Suppressor macrophage treated with lipopolysaccharide for 1 hour (primary cell): ENCODE measurements around the gene ASIC2.

Experiments used
- DNase-seq, 3 donors: peaks; one replicate each; pipeline ENCODE4 v3.0.0-alpha.2; 2020 to 2022

Gene ASIC2

DNA sequence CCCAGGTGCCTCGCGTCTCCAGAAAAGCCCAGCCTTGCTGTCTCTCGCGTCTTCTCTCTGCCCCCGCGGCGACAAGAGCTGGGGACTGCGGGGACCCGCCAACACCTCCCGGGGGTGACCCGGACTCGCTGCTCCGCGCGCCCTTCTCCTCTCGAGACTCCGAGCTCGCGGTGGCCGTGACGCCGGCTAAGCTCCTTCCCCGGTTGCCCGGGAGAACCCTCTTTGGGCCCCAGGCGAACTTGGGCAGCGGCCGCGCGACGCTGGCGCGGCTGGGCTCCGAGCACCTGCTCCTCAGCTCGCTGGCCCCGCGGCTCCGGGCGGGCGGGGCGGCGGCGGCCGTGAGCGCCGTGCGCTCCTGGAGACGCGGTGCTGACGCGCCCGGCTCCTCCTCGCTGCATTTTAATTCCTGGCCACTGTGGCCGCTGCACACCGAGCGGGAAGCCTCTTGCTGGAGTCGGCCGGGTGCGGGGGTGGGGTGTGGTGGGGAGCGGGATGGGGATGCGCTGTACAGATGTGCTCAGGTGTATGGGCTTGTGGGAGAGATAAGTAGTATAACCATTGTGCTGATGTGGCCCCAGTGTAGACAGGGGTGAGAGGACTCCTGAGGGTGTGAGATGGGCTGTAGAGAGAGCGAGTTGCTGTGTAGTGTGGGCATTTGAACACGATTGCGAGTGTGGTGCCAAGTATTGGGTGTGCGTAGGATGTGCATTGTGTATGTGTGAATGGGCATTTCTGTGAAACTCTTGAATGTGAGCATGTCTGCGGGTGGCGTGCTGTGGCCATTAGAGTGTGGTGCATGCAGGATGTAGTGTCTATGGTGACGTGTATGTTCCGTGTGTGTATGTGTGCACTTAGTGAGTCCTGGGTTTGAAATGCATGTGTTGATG, at the start of gene ASIC2:
Gene ASIC2, minus strand, starts transcription at position 315 of the 887 bp plus-strand sequence.
- no peak for DNase-seq

DNA sequence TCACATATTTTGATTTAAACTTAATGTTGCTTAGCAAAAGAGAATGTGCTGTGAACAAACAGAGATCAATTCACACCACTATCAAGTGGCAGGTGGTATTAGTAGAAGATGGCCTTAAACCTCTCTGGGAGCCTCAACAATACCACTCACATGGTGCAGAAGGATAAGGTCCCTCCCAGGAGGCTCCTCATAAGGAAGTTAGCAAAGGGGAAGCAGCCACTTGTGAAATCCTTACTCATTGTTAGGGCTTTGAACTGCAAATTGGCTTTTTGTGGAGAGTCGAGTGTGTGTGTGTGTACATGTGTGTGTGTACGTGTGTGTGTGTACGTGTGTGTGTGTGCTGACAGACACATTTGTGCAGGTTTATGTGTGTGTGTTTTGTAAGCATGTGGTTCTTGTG, 48.9 kb upstream of the ASIC2 start:
- peak; percentile 33 to 57 (median 39) for DNase-seq

DNA sequence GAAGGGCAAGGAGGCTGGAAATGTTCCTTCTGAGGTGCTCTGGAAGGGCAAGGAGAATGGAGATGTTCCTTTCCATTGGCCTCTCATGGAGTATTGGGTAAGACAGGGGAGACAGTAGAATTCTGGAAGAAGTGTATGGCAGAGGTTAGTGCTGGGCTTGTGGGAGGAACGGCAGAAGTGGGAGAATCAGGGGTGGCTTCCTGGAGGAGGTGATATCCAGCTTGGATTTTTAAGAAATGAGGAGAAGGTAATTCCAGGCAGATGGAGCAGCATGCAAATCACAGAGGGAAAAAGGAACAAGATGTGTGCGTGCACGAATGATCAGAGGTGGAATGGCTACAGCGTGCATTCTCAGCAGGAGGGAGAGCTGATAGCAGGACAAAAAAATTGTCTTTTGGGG, 45.1 kb upstream of the ASIC2 start:
- no peak for DNase-seq

DNA sequence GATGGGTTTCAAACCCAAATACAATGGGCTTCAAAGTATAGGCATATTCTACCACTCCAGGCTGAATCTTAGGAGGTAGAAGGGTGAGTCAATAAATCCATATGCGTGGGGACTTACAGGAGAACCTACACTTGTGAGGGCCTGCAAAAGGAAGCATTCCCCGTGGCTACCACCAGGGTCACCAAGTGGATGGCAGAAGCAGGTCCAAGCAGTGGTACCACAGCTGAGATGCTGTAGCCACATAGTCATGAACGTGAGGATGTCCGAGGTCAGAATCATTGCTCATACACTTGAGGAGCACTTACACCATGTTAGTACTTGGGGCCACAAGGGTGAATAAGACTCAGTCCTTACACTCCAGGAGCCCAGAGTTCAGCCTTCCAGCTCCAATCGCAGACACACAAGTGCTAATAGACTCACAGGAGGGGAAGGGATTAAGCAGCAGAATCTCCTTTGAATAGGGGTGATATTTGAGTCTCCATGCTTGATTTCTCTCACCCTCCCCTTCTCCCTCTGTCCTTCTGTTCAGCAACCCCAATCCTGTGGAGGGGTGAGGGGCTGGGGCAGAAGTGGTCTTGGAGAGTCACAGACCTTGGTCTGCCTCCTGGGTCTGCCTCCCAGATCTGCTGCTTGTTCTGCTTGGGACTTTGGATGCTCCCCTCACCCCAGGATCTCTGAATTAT, 42.5 kb upstream of the ASIC2 start:
- DNase-seq = no peak

DNA sequence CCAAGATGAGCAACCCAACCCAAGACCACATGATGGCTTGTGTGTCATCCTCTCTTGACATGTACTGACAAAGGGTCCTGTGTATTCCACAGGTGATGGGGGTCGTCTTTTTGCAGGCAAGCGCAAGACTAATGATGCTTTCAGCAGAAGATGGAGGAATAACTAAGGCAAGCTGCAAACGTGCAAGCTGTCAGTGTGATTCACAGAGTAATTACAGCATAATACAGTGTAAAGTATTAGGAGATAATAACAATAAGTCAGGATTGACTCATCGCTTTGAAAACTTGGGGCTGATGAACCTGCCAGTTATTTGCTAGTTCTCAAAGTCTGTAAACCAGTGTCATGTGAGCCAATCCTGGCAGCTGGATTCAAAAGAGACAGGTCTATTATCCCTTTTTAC, 41.6 kb upstream of the ASIC2 start:
- no peak for DNase-seq

DNA sequence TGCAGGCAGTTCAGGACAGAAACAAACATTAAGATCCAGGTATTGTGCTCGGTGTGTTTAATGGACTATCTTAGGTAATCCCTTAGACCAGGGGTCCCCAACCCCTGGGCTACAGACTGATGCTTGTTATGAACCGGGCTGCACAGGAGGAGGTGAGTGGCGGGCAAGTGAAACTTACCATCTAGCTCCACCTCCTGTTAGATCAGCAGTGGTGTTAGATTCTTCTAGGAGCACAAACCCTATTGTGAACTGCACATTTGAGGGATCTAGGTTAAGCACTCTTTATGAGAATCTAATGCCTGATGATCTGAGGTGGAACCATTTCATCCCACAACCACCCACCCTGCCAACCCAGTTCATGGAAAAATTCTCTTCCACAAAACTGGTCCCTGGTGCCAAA, 37.8 kb upstream of the ASIC2 start:
- DNase-seq = no peak

DNA sequence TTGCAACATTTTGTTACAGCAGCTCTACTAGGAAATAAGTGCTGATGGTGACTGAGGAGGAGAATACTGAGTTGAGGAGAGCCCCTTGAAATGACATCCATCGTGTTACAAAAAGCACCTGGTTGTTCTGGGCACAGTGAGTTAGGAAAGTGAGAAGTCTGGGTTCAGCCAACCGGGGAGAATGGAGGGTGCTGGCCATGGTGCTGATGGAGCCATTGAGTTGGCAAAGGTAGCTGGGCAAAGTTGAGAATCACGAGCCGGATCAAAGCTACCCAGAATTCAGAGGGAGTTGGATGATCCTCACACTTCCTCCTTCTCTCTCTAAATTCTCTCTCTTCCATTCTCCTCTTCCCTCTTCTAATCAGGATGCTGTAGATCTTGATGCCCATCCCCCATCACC, 35.0 kb upstream of the ASIC2 start:
- DNase-seq = no peak

DNA sequence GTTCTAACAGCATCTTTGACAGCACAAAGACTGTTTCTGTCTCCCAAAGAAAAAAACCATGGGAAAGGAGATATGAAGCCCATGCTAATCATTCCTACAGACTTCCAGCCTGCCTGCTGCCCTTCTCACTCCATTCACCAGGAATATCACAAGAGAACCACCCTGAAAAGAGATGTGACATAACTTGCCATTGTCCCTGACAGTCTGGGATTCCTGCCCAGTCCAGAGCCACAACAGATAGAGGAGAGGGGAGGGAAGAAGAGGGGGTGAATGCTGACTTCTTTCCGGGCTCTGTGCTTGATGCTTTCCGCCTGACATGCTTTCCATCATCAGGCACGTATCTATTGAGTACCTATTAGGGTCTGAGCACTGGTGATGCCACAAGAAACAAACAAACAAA, 31.6 kb upstream of the ASIC2 start:
- DNase-seq = no peak

DNA sequence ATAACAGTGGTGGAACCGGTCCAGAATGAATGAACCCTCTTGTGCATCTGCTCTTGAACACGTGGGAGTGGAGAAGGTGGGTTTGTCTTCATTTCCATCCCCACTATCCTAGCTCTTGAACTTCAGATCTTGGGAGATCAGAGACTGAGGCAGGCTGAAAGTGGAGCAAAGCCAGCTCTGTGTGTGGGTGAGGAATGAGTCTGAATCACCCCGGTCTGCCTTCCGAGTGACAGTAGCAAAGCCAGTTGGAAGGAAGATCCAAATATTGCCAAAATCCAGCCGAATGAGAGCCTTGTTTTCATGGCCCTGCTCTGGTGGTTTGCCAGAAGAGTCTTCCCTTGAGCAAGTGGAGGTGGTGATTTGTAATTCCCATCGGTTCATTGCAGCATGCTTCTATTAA, 29.0 kb upstream of the ASIC2 start:
- DNase-seq = no peak

DNA sequence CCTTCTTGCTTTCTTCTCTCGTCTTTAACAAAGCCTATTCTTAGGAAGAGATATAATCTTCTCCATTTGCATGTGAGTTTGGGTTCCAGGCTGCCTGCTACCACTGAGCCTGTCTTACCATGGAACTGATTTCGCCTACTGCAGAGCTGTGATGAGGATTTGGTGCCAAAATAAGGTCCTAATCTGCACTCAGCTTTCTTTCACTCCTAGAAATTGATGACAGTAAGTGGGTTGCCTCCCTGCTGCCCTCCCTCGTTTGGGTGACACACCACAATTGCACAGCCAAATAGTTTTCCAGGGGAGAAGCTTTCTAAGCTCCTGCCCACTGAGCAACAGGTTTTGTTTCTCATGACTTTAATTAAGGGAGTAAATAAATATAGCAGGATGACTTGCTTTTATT, 25.1 kb upstream of the ASIC2 start:
- DNase-seq = no peak

DNA sequence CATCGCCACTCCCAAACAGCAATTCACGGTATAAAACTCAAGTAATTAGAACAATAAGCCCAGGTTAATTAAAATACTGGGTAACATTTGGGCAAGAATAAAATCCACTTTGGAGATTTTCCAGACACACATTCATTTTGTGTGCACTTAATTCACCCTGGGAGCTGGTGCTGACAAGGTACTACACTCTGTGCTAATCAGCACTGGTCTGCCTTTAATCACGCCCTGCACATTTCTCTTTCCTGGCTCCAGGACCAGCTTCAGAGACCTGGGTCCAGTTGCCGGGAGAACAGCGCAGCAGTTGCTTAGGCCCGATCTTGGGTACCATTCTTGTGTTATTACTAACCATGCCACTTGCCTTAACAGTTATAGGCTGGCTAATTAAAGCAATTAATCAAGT, 23.7 kb upstream of the ASIC2 start:
- no peak for DNase-seq

DNA sequence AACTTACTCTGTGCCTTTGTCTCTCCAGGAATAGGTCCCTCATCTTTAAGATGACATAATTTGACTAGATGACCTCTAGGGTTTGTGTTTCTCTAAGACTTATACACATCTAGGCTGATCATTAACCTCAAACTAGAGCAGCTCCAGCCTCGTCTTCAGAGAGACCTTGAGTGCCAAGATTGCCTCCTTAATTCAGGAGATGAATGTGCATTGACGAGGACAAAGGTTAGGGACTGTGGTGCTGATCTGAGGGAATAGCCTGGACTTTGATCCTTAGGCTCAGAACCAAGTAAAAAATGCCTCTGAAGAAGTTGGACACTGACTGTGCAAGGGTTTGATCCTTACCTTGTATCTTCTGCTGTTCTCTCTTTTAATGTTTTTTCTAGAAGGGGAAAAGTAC, 17.2 kb upstream of the ASIC2 start:
- no peak for DNase-seq

DNA sequence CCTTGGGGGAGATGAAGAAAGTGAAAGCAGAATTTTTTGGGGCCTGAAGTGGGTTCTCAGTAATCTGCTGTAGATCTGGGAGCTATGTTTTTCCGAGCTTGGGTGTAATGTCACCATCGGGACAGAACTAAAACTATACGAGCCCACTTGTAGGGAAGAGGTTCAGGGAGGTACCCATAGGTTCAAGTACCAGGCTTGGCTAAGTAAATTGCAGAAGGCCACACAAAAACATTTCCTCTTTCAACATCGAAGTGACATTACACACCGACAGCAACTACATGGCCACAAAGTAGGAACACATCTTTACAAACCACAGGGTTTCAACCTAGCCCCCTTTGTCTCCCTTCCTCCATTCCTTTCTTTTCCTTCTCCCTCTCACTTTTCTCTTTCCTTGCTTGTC, 10.2 kb upstream of the ASIC2 start:
- no peak for DNase-seq

DNA sequence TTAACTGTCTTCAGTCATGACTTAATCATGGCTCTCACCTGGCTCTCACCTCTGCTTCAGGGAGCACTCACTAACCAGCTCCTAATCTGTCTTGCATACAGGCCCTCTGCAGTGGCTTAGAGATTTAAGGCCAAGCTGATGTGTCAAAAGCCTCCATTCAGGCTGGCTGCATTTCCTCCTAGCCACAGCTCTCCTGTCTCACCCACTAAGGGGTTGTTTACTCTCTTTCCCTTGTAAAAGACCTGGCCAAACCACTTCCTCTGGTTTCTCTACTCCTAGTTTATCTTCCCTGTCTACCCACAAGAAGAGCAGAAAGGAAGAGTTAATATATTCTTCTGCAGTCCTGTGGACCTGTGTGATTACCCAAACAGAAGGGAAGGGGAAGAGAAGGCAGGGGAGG, 9.3 kb upstream of the ASIC2 start:
- DNase-seq = no peak

DNA sequence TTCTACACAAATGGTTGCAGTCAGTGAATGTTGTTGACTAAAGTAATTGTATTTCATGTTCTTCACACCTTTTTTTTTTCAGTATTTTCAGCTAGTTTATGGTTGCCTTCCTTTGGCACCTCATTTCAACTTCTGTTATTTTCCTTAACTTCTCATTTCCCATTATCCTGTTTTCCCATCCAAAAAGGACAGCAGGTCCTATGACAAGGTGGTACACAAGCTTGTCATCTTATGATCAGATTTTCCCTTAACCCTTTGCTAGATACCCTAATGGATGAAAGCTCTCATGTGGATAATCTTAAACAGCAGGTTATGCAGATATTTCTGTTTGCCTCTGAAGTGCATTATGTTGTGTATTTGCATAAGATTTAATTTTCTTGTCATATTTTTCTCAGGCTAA, 7.1 kb upstream of the ASIC2 start:
- no peak for DNase-seq

DNA sequence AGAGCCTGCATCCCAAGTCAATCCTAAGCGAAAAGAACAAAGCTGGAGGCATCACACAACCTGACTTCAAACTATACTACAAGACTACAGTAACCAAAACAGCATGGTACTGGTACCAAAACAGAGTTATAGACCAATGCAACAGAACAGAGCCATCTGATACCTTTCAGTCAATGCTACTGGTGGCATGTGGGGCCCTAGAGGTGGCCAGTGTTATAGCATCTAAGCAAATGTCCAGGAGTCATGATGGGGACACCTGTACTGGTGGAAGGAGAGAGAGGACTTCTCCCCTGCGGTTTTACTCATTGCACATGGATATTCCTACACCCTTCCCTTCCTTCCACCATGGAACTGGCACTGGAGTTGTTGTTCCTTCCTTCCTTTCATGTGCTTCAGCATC, 6.0 kb upstream of the ASIC2 start:
- no peak for DNase-seq

DNA sequence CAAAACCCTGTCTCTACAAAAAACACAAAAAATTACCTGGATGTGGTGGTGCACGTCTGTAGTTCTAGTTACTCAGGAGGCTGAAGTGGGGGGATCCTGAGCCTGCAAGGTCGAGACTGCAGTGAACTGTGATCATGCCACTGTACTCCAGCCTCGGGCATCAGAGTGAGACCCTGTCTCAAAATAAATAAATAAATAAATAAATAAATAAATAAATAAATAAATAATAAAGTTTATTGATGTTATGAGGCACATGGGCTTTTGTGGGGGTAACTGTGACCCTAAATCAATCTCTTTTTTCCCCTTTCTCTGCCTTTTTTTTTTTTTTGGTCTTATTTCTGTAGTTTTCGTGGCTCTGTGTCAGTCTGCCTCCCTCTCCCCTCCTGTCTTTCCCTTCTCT, 4.5 kb upstream of the ASIC2 start:
- DNase-seq = no peak

DNA sequence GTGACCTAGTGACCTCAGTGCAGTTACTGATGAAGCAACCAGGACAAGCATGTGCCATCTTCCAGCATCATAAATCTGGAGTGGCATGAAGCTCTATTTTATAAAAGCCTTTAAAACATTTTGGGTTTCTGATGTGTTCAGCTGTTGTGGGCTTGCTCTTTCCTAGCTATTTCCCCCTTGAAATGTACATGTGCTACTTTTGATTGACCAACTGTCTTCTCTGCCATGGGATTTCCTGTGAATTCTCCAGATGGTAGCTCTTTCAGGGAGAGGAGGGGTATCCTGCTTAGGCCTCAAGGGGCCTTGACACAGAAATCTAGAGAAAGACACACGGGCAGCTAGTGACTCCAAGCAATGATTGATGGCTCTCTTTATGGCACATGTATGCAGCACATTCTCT, 1.9 kb upstream of the ASIC2 start:
- DNase-seq = no peak

DNA sequence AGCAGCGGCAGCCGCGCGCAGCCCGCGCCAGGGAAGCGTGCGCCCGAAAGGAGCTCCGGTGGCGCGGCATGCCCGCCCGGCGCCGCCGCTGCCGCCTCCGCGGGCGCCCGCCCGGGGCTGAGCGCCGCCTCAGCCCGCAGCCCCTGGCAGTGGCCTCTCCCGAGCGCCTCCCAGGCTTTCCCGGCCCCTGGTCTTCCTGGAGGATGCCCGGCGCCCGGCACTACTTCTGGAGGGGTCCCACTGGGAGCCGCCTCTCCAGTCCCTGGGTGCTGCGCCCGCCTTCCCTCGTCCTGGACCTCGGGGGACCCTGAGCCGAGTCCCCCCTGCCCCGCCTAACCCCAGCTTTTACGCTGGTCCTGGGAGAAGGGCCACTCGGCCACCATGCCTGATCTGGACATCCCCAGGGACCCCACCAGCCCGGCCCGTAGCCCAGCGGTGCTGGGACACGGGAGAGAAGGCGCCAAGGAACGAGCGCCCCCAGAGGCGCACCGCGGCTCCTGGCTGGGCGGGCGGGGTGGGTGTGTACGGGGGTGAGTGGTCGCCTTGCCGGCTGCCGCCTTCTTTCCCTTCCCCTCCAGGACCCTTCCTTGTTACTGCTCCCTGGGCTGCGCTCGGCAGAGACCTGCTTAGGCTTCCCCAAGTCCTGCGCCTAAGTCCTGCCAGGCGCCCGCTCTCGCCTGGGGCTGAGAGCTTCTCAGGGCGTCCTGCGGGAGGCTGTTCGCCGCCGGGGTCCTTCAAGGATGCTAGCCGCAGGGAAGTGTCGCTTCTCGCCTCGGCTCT, 704 bp downstream of the ASIC2 start:
- DNase-seq = no peak

DNA sequence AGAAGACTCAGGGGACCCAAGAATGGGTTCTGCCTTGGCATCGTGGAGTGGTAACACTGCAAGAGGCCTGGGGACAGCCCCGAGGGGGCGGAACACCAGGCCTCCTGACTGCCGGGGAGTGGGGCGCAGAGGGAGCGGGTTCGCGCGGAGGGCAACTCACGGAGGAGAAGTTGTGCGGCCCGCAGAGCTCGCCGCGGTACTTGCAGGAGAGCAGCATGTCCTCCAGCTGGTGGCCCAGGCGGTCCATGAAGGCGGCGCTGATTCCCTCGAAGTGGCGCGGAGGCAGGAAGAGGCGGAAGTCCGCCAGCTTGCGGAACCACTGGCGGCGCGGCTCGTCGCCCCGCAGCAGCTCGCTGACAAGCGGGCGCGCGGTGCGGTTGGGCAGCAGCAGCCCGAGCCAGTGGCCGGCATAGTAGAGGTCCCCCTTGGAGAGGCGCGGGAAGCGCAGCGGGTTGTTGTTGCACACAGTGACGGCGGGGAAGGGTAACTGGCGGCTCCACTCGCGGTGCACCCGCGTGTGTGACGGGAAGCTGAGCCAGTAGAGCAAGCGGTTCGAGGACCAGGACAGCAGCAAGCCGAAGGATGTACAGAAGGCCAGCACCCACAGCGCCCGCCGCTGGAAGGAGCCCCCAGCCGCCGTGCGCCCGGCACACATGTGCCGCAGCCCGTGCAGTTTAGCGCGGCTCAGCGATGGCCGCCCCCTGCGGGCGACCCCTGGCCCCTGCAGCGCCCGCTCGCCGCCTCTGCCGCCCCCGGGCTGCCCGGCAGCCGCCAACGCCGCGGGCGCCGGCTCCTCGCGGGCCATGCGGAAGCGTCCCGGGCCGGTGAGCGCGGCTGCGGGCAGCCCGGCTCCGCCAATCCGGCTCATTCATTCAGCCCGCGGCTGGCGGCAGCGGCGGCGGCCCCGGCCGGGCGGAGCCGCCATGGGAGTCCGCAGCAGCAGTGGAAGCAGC, 1.6 kb downstream of the ASIC2 start:
- peak in 2 of 3 donors; percentile 12 to 32 for DNase-seq

DNA sequence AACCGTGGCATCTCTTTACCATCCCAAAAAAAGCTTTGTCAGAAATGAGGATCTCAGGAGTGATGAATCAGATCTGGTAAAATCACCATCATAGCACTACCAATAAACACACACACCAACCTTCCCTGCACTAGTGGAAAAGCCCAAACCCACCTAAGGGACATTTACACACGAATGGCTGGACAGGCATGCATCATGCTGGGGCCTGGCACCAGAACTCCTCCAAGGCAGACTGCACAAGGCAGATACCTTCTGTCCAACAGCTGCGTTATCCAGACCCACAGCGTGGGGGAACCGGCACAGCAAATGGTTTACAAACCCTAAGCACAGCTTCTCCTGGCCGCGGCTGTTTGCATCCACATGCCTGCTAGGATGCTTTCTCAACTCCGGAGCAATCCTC, 2.8 kb downstream of the ASIC2 start:
- DNase-seq = no peak

DNA sequence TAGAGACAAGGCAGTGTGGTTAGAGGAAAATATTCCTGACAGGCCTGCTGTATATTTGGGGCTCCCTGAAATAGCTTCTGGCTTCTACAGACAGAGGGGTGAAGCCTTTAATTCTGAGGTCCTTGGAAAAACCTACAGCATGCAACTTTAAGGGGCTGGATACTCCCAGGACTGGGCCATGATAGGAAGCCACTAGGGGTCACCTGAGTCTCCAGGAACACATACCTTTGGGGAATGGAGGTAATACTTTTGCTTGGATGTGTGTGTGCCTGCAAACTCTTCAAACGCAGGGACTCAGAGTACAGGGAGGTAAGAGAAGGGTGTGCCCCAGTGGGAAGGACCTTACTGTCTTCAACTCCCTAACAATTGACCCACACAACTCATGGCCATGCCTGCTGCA, 4.1 kb downstream of the ASIC2 start:
- DNase-seq = no peak
